Cardiac fibroblast (primary cell): ENCODE results near the gene PAX2.

ENCODE experiments used
- DNase-seq, 2 donors: peaks; one replicate each; pipeline versions ENCODE4 v3.0.0 to v3.0.0-alpha.2; 2010; ENCODE audit warnings: low read depth in 2 of 2
- H3K4me3 ChIP-seq, 2 donors: replicated peaks in 1 of 2; 1 replicate in 1 of 2; 2 replicates in 1 of 2; pipeline ENCODE4 v1.5.1; 2011; ENCODE audit warnings: low read depth in 2 of 2, low read length in 2 of 2, mild to moderate bottlenecking in 2 of 2, moderate library complexity in 1 of 2
- TF ChIP-seq, protein P1 (sequence below): IDR thresholded peaks from one replicate; pipeline ENCODE4 v1.5.1; 2011; ENCODE audit warnings: low read depth, mild to moderate bottlenecking, low read length, inconsistent platforms

PAX2 gene

DNA sequence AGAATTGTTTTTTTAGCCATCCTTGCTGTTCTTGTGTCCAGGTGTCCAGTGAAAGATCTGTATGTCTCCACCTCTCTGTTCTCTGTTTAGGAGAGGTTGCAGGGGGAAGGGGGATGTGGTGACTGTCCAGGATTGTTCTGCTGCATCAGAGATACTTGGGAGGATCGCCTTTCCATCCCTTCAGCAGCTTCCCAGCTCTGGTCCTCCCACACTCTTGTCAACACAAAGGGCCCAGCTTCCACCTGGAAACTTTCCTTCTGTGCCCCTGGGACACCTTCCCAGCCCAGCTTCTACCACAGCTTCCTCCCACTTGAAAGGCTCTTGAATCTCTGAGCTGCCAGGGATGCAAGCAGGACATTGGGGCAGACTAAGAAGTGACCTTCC lies 85.3 kb downstream of the PAX2 start:
- TF ChIP-seq, protein P1, sequence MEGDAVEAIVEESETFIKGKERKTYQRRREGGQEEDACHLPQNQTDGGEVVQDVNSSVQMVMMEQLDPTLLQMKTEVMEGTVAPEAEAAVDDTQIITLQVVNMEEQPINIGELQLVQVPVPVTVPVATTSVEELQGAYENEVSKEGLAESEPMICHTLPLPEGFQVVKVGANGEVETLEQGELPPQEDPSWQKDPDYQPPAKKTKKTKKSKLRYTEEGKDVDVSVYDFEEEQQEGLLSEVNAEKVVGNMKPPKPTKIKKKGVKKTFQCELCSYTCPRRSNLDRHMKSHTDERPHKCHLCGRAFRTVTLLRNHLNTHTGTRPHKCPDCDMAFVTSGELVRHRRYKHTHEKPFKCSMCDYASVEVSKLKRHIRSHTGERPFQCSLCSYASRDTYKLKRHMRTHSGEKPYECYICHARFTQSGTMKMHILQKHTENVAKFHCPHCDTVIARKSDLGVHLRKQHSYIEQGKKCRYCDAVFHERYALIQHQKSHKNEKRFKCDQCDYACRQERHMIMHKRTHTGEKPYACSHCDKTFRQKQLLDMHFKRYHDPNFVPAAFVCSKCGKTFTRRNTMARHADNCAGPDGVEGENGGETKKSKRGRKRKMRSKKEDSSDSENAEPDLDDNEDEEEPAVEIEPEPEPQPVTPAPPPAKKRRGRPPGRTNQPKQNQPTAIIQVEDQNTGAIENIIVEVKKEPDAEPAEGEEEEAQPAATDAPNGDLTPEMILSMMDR = no peak
- no peak overlapping the region for H3K4me3 ChIP-seq
- no peak for DNase-seq

GRCh38 chr10:100831742-100832141 lies 86.4 kb downstream of the PAX2 start:
- no peak for DNase-seq
- no peak overlapping the region for H3K4me3 ChIP-seq
- TF ChIP-seq, protein P1 = no peak

GRCh38 chr10:100835810-100836209 lies 90.4 kb downstream of the PAX2 start:
- no peak overlapping the region for H3K4me3 ChIP-seq
- no peak for DNase-seq
- TF ChIP-seq, protein P1 = no peak

GRCh38 chr10:100836891-100837290 lies 91.5 kb downstream of the PAX2 start:
- no peak for DNase-seq
- TF ChIP-seq, protein P1 = no peak
- no peak overlapping the region for H3K4me3 ChIP-seq

GRCh38 chr10:100837300-100837699 lies 91.9 kb downstream of the PAX2 start:
- no peak overlapping the region for H3K4me3 ChIP-seq
- TF ChIP-seq, protein P1 = no peak
- DNase-seq = no peak

GRCh38 chr10:100838986-100839385 lies 93.6 kb downstream of the PAX2 start:
- TF ChIP-seq, protein P1 = no peak
- H3K4me3 ChIP-seq = no peak overlapping the region
- no peak for DNase-seq

GRCh38 chr10:100841528-100841927 lies 96.1 kb downstream of the PAX2 start:
- H3K4me3 ChIP-seq = no peak overlapping the region
- DNase-seq = no peak
- TF ChIP-seq, protein P1 = no peak
